Stomach (tissue), 9 donors: ENCODE results near the gene EHBP1L1. TPM values are rescaled to one million over a fixed set of nuclear protein-coding genes. Genes with fewer than 3 reads are reported as not detected.

Experiments used
- DNase-seq, 2 donors: peaks; one replicate each; pipeline versions ENCODE4 v3.0.0 to v3.0.0-alpha.2; 2013 to 2019
- H3K27ac ChIP-seq, 5 donors: fragments of 200-600 bp in 4 of 5; sonication (generic) in 4 of 5; one replicate each; pipeline ENCODE4 v1.5.1; 2013 to 2019; ENCODE audit warnings: mild to moderate bottlenecking in 1 of 5, moderate library complexity in 1 of 5
- H3K27me3 ChIP-seq, 3 donors: fragments of 200-600 bp; sonication (generic); one replicate each; pipeline ENCODE4 v1.5.1; 2017 to 2019; ENCODE audit warnings: mixed run types in 1 of 3
- H3K36me3 ChIP-seq, 4 donors: fragments of 200-600 bp; sonication (generic); 1 replicate in 3 of 4; 2 replicates in 1 of 4; pipeline ENCODE4 v1.5.1; 2016 to 2019
- H3K4me1 ChIP-seq, 4 donors: fragments of 200-600 bp; sonication (generic); one replicate each; pipeline ENCODE4 v1.5.1; 2016 to 2019
- H3K4me3 ChIP-seq, 4 donors: fragments of 200-600 bp; sonication (generic) in 3 of 4; one replicate each; pipeline ENCODE4 v1.5.1; 2016 to 2019; ENCODE audit warnings: mild to moderate bottlenecking in 1 of 4
- H3K9me3 ChIP-seq, 4 donors: fragments of 200-600 bp; sonication (generic); one replicate each; pipeline ENCODE4 v1.5.1; 2016 to 2019
- CTCF ChIP-seq, 7 experiments: fragments of 450-650 bp in 4 of 7; fragments of 200-600 bp in 3 of 7; sonication (generic) in 3 of 7; IDR thresholded peaks; one replicate each; pipeline ENCODE4 v1.5.1; 2016 to 2019; ENCODE audit warnings: antibody characterized with exemption in 7 of 7, control low read depth in 2 of 7, mild to moderate bottlenecking in 1 of 7
- EP300 ChIP-seq: sonication (generic); formaldehyde crosslinking; IDR thresholded peaks from one replicate; pipeline ENCODE4 v1.6.1; 2017; ENCODE audit warnings: antibody characterized with exemption
- POLR2A ChIP-seq, 4 donors: fragments of 450-650 bp; IDR thresholded peaks; one replicate each; pipeline ENCODE4 v1.6.1; 2016; ENCODE audit warnings: antibody characterized with exemption in 4 of 4, control low read depth in 2 of 4, mild to moderate bottlenecking in 1 of 4, moderate library complexity in 1 of 4
- POLR2AphosphoS5 ChIP-seq, 3 donors: sonication (generic); formaldehyde crosslinking; IDR thresholded peaks; one replicate each; pipeline ENCODE4 v1.6.1; 2016; ENCODE audit warnings: antibody characterized with exemption in 3 of 3
- WGBS, 5 donors: extraction: QIAGEN DNeasy Blood & Tissue Kit in 3 of 5; methylation state at CpG; one replicate each; pipeline versions ENCODE4 v1.1.5 to v1.1.7; 2013 to 2018; 5-methylcytosine and 5-hydroxymethylcytosine counted together
- intact Hi-C: fragments of 100-400 bp; cut with DNase I; formaldehyde crosslinking; loops from one replicate; pipeline ENCODE4 v1.15.1; 2023; ENCODE audit warnings: low total_unique reads
- polyA plus RNA-seq, 3 donors: library from polyadenylated mRNA; stranded (reverse); fragments of 200-250 nt; gene quantifications; one replicate each; pipeline ENCODE4 v1.2.3, GENCODE V29; 2013
- total RNA-seq, 5 donors: library from RNA; depleted of rRNA; stranded (reverse); fragments of >200 nt; gene quantifications; one replicate each; pipeline versions ENCODE4 v1.1.0 to v1.2.3, GENCODE V29; 2014 to 2016
- donor health status: healthy with polysubstance abuse.
- donor health status: Bipolar disorder and iron deficiency.
- donor health status: healthy.

Gene EHBP1L1
- total and polyA plus RNA-seq, 8 donors, result 28.0 to 200 (median 89.4) TPM

DNA sequence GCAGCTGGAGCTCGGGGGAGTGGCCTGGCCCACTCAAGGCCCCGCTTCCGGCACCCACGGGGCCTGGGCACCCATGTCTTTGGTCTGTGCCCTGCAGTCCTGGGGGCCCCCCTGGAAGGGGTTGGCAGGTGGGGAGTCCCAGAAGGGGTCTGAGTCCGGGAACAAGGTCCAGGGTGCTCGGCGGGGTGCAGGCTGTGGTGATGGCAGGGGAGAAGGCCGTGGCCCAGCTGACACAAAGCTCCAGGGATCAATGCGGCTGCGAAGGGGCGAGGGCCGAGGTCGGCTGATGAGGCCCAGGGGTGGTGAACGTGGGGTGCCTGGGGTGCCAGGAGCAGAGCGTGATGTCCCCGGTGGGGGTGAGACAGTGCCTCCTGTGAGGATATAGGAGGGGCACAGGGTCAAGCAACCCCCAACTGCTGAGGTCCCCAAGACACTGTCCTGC is 22.4 kb downstream of the EHBP1L1 start:
- Histone ChIP-seq H3K27me3 (no peaks in the 10 kb centered on the region), H3K4me1 (peaks cover 5 to 32% (median 25%) of the 10 kb centered on the region in 4 donors), H3K4me3 (no peak overlapping the region), H3K27ac (no peak overlapping the region), H3K36me3 (peaks cover 26 to 69% (median 60%) of the 10 kb centered on the region in 4 donors), H3K9me3 (no peaks in the 10 kb centered on the region)
- TF ChIP-seq CTCF (IDR thresholded peaks at IDR 0.05), result no peak
- intact Hi-C loops, result no loop called here
- DNase-seq, result no peak
- 89 to 96% (median 93%) methylated on average over 13 to 16 of the region's 16 CpGs for WGBS, 5 donors

DNA sequence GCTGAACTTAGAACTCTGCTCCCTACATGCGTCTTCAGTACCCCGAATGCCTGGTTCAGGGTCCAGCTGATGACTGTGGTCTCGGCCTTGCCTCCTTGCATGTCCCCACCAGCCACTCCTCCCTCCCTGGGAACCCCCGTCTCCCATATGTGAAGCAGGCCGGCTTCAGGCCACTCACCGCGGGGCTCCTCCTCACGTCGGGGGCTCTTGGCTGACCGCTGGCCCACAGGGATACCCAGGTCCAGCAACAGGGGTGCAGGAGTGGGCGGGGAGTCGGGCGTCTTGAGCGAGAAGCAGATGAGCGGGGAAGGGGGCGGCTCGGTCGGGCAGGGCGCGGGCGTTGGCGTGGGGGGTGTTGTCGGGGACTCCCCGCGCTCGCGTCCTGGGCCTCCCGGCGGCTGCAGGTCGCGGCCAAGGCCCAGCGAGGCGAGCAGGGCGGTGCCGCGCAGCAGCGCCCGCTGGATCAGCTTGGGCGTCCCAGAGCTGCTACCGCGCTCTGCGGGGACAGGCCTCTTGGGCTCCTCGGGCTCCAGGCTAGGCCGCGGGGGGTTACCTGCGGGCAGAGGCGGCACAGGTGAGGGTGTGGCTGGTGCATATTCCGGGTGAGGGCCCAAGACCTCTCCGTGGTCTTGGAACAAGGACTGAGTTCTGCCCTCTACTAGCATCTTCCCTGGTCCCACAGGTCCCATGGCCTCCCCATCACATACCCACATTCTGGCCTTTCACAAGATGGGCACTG is 23.5 kb downstream of the EHBP1L1 start:
- H3K36me3 ChIP-seq, result peaks cover 37 to 77% (median 68%) of the 10 kb centered on the region in 4 donors
- H3K9me3 ChIP-seq, result no peaks in the 10 kb centered on the region
- no peak overlapping the region for H3K27ac ChIP-seq
- H3K27me3 ChIP-seq, result no peaks in the 10 kb centered on the region
- TF ChIP-seq CTCF (IDR thresholded peaks at IDR 0.05) (no peak), EP300 (no peak), POLR2A (IDR thresholded peaks at IDR 0.05) (no peak), POLR2AphosphoS5 (IDR thresholded peaks at IDR 0.05) (no peak)
- H3K4me3 ChIP-seq, result no peak overlapping the region
- no peak for DNase-seq
- intact Hi-C loops, result no loop called here
- 83 to 89% (median 88%) methylated on average over 38 to 49 of the region's 49 CpGs for WGBS, 5 donors
- H3K4me1 ChIP-seq, result peaks cover 0 to 21% (median 15%) of the 10 kb centered on the region in 4 donors

DNA sequence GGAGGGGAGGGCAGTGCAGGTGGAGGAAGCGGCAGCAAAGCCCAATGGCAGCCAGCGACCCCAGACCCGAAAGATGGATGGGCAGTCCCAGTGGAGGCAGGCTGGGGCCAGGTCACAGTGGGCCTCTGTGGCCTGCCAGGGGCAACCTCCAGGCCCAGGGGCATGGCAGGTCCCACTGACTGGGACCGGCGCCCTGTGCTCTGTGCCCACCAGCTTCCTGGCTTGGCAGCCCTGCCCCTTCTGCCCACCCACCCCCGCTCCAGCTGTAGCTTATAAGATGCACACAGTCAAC is 24.0 kb downstream of the EHBP1L1 start:
- 92 to 96% (median 93%) methylated on average over 4 to 6 of the region's 6 CpGs; no CpG with 5 or more reads in 1 of the 5 donors for WGBS, 5 donors
- no peak for DNase-seq
- peaks cover 42 to 82% (median 73%) of the 10 kb centered on the region in 4 donors for H3K36me3 ChIP-seq

GRCh38 chr11:65604258-65604657 is 28.4 kb downstream of the EHBP1L1 start:
- H3K4me1 ChIP-seq, result peaks cover 21 to 31% (median 24%) of the 10 kb centered on the region in 4 donors

More for the DNA sequence above, 24.0 kb downstream of the EHBP1L1 start:
- TF ChIP-seq POLR2AphosphoS5 (IDR thresholded peaks at IDR 0.05) (no peak), POLR2A (IDR thresholded peaks at IDR 0.05) (no peak), CTCF (IDR thresholded peaks at IDR 0.05) (no peak), EP300 (no peak)
- Histone ChIP-seq H3K27ac (no peak overlapping the region), H3K4me3 (no peak overlapping the region), H3K9me3 (no peaks in the 10 kb centered on the region), H3K4me1 (peaks cover 0 to 15% (median 10%) of the 10 kb centered on the region in 4 donors), H3K27me3 (no peaks in the 10 kb centered on the region)
- intact Hi-C loops, result no loop called here

More at GRCh38 chr11:65604258-65604657, 28.4 kb downstream of the EHBP1L1 start:
- TF ChIP-seq POLR2A (IDR thresholded peaks at IDR 0.05) (no peak), CTCF (IDR thresholded peaks at IDR 0.05) (no peak), EP300 (no peak)
- 93 to 100% (median 100%) methylated on average over 1 of the region's 1 CpG for WGBS, 5 donors
- no peak overlapping the region for H3K27ac ChIP-seq
- H3K36me3 ChIP-seq, result peaks cover 38 to 96% (median 83%) of the 10 kb centered on the region in 4 donors
- no peak for DNase-seq
- intact Hi-C loops, result no loop called here
- no peak overlapping the region for H3K4me3 ChIP-seq
- no peaks in the 10 kb centered on the region for H3K9me3 ChIP-seq
- no peaks in the 10 kb centered on the region for H3K27me3 ChIP-seq
